GM12865 (cell line): ENCODE measurements around the gene MRO.
"Not testable (repeated sequence)": the region's sequence is repeated elsewhere in the genome, so short reads cannot be mapped to it uniquely, and the experiment has no call there.

Experiments
- DNase-seq: peaks from one replicate; pipeline ENCODE4 v3.0.0; 2010; ENCODE audit warnings: low read depth
- H3K4me3 ChIP-seq: 2 replicates; pipeline ENCODE4 v1.5.1; 2011; ENCODE audit warnings: mild to moderate bottlenecking, low read depth, low read length, control low read depth
- CTCF ChIP-seq: IDR thresholded peaks from 2 replicates; pipeline ENCODE4 v1.5.1; 2011; ENCODE audit warnings: low read length, control low read depth, low read depth, inconsistent platforms; ENCODE audit not compliant: insufficient read depth; ENCODE audit errors: missing control alignments

MRO gene

GRCh38 chr18:50790241-50790640 lies 29.6 kb downstream of the MRO start:
- no peak for DNase-seq
- H3K4me3 ChIP-seq, result no peak overlapping the region
- no peak for TF ChIP-seq CTCF

- DNase-seq, result no peak
- H3K4me3 ChIP-seq, result no peak overlapping the region
- TF ChIP-seq CTCF, result no peak
These were observed 31.5 kb downstream of the MRO start for GRCh38 chr18:50788284-50788683.

GRCh38 chr18:50786864-50787263 lies 33.0 kb downstream of the MRO start:
- H3K4me3 ChIP-seq, result no peak overlapping the region
- no peak for TF ChIP-seq CTCF
- DNase-seq, result no peak

GRCh38 chr18:50783553-50783952 lies 36.3 kb downstream of the MRO start:
- no peak for TF ChIP-seq CTCF
- DNase-seq, result no peak
- H3K4me3 ChIP-seq, result no peak overlapping the region

- DNase-seq, result not testable (repeated sequence)
These were observed 40.8 kb downstream of the MRO start for GRCh38 chr18:50779021-50779420.

GRCh38 chr18:50776383-50776782 lies 43.4 kb downstream of the MRO start:
- H3K4me3 ChIP-seq, result no peak overlapping the region
- no peak for TF ChIP-seq CTCF
- DNase-seq, result no peak

More at GRCh38 chr18:50779021-50779420, 40.8 kb downstream of the MRO start:
- not testable (repeated sequence) for H3K4me3 ChIP-seq

GRCh38 chr18:50775726-50776125 lies 44.1 kb downstream of the MRO start:
- DNase-seq, result no peak
- TF ChIP-seq CTCF, result no peak
- H3K4me3 ChIP-seq, result no peak overlapping the region
